Ammon's horn (tissue), 1 donor: ENCODE data around the gene SLC38A9.

Experiments used
- DNase-seq: peaks from one replicate; pipeline ENCODE4 v3.0.0-alpha.2; 2016; ENCODE audit warnings: low spot score

SLC38A9 gene

DNA sequence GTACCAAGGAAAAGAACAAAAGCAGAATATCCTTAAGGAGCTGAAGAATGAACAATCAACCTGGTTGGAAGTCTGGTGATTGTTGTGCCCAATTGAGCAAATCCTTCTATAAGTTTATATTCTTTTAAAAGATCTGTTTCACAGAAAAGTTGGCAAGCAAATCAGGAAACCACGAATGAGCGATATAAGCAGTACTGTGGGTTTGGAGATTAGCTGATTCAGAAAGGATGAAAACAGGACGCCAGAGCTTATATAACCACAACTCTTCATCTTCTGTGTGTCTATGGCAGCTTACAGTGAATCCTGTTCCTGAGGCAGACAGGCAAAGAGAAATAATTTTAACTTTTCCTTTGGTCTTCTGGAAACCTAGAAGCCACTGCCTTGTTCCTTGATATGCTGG, 61.7 kb downstream of the SLC38A9 start:
- no peak for DNase-seq

DNA sequence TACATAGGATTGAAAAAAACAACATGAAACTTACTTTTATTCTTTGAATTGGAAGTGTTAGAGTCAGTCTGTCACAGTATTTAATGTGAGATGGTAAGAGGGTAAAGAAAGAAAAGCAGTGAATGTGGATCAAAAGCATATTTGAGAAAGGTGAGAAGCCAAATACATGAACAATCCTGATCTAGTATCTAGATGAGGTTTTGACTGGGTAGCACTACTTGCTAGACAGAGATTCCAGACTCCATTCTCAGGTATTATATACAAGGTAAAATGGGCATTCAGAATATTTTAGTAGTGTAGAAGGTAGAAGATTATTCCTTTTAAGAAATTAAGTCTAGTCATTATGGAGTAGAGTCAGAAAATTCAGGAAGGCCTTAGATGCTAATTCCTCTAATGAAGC, 62.2 kb downstream of the SLC38A9 start:
- DNase-seq = no peak

DNA sequence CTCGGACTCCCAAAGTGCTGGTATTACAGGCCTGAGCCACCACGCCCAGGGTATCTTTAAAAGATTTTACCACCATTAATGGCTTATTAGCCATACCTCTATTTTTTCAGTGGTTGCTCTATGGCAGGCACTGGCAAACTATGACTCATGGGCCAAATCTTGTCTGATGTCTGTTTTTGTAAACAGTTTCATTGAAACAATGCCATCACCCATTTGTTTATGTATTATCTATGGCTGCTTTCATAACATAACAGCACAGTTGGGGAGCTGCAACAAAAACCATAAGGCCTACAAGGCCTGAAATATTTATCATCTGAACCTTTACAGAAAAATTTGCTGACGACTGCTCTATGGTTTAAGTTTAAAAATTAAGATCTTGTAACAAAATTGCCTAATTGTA, 66.8 kb downstream of the SLC38A9 start:
- DNase-seq = no peak

DNA sequence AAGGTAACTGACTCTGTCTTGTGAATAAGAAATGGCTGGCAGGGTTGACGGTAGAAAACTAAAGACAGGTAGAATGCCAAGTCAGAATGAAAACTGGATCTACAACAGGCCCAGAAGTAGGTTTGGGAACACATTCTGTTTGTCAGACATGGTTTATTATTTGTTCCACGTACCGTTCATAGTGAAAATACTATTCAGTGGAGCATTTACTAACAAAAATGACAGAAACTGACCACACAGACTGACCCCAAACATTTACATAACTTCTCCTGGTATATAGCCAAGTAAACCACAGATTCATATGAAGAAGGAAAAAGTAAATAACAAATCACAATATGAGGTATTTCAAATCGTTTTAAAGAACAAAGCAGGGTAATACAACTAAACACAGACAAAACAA, 73.7 kb downstream of the SLC38A9 start:
- DNase-seq = no peak

DNA sequence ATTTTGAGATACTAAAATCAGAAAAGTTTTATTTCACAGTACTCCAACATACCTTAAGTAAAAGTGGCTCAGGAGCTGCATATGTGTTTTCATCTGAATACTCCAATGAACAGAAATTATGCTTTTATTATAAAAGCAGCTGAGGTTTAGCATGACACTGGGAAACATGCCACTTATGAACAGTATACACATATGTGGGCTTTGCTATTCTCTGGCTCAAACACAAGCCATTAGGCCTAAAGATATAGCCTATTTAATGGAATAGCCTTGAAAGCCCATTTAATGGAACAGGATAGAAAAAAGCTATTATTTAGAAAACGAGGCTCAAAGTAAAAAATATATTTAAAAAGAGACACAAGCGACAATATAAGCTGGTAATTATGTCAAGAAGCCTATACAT, 74.1 kb downstream of the SLC38A9 start:
- no peak for DNase-seq

DNA sequence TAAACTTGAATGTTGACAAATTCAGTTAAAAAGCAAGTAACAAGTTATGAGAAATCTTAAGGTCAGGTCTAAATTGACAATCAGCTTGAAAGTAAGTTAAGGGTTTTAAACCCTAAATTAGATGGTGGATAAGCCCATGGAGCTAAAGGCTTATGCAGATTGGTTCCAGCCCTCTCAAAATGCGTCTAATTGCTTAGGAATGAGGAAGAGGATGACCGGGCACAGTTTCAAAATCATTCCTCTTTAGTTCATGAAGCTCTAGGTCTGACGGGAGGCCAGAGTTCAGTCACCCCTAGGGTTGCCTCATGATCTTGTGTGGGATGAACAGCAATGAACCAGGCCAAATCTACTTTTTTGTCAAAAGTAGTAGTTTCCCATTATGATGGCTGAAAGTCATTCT, 75.4 kb downstream of the SLC38A9 start:
- peak; percentile 27 for DNase-seq

DNA sequence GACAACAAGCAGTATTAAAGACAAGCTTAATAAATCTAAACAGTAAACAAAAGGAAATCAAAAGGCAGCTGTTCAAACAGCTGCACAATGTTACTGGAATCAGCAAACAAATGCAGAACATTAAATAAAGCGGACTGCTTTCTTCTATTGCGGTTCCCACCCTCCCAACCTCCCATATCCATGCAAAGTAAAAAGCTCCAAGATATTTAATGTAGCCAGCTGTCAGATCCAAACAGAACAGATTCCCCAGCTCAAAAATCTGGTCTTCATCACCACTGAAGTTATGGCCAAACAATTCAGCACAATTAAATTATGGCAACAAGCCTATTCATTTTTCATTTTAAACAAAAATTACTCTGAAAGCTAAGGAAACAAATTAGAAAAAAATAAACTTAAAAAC, 75.9 kb downstream of the SLC38A9 start:
- DNase-seq = peak; percentile 12

DNA sequence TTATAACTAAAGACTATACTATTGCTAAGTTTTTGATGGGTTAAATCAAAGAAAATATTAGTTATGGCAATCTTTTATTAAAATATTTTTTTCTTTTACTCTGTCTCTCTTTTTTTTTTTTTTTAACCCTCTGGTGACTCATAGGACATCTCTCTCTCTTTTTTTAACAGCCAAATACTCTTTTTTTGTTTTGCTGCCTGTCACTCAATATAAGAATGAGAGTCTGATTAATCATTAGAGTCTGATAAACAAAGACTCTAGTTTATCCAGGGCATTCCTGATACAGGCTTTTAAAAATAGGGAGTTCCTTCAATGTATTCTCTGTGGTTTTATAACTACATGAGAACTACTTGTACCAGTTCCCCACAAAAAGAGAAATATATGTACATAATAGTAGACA, 77.3 kb downstream of the SLC38A9 start:
- DNase-seq = no peak

DNA sequence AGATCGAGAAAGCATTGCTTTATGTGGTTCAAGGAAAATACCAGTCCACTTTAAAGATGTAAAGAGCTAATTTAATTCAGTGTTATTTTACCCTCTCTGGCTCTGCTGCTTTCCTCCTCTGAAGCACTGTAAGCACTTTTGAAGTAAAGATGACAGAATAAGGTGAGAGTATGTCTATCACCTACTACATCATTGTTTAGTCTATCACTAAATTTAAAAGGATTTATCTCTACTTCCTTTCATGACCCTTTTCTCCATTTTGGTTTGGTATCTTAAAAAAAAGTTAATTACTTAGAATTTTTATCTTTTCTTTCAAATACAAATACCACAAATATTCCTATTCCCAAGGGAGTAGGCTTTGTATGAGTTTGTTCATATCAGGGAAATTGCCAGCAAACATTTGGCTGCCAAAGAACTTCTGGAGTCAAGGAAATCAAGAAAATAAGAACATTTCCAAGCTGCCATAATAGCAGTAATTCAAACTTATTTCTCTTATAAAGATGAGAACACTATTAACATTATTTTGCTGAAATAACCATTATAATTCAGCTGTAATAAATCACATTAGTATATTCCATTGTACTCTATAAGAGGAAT, 77.8 kb downstream of the SLC38A9 start:
- DNase-seq = no peak

DNA sequence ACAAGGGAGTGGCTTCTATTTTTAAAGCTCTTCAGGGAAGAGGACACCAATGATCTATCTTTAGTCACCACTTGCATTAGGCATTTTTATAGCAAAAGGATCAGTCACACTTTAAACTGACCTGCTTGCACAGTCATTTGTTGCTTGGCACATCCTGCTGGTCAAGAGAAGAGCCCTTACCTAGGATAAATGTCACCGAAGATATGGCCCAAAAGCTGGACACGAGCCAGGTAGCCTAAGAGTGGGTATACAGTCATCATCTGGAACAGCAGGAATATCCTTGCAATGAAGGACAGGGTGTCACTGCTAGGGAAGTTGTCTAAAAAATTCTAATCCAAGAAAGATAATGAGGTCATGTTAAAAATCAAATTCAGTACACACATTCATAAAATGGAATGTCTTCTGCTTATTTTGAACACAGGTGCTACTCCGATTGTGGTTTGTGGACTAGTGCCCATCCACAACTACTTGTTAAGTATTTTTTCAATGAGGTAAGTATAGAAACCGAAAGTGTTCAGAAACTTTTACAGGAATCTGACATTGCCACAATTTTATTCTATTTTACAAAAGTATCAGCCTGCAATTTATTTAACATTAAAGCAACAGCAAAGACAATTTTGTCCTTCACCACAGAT, 78.4 kb downstream of the SLC38A9 start:
- no peak for DNase-seq

DNA sequence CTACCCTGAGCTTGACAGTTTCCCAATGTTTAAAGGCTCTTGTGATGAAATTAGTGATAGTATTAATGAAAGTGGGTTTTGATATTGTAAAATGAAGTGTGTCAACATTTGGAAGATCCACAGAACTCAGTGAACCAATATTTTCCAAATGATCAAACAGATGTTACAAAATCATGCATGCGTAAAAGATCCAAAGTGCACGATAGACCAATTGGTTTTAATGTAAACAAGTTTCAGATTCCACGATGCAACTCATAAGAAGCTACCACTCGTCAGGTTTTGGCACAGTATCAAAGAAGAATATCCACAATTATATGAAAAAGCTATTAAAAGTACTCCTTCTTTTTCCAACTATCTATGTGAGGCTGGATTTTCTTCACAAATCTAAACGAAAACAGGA, 82.3 kb downstream of the SLC38A9 start:
- no peak for DNase-seq

DNA sequence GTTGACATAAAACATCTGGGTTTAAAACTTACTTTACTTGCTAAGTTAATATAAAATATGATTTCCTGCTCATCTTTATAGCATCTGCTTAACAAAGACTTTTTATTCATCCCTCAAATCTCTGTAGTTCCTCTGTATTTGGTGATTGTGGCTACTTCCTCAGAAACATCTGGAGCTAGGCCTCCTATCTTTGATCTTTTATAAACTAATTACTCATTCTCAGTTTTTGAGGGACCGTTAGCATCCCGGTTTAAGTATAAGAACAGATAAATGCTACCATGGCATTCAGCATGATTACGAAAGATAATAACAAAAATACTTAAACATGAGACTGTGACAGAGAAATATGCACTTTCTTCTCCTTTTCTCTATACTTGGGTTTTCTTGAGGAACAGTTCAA, 85.3 kb downstream of the SLC38A9 start:
- no peak for DNase-seq

DNA sequence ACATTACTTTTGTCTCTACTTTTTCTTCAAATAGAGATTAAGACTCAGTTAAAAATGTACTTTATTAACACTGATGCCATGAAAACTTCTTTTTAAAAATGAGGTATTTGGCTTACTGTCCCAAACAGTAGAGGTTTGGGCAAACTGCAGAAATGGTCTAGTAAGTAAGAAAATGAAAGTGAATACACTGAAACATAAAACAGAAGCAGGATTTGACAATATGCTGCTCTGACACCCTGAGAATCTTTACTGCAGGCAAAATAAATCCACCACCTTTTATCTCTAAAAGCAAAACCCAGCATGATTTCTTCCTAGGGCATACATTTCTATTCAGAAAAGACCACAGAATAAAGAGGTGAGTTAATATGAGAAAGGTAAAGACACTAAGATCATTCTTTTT, 86.2 kb downstream of the SLC38A9 start:
- no peak for DNase-seq

DNA sequence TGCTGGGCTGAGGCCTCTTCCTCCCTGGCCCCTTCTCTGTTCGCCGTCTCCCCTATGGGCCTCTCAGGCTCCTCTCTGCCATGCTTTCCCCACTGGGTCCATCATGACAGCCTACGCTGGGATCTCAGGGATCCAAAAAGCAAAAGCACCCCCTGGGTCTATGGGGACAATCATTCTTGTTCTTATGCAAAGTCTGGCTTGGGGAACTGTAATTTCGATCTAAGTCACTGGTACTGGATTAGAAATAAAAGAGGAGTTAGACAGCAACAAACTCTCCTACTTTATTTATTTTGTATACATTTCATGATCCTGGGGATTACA, 86.6 kb downstream of the SLC38A9 start:
- no peak for DNase-seq

DNA sequence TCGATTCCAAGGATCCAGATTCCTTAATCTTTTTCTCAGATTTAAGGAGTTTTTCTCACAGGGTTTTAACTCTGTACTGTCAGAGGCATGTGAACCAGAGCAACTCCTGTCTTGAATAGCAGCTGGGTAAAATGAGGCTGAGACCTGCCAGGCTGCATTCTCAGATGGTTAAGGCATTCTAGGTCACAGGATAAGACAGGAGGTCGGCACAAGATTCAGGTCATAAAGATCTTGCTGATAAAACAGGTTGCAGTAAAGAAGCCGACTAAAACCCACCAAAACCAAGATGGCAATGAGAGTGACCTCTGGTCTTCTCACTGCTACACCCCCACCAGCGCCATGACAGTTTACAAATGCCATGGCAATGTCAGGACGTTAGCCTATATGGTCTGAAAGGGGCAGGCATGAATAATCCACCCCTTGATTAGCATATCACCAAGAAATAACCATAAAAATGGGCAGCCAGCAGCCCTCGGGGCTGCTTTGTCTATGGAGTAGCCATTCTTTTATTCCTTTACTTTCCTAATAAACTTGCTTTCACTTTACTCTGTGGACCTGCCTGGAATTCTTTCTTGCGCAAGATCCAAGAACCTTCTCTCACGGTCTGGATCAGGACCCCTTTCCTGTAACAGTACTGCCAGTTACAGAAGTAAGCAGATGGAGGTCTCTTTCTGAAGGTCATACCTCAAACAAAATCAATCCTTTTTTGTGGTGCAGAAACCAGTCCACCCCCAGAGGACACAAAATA, 87.1 kb downstream of the SLC38A9 start:
- DNase-seq = no peak

DNA sequence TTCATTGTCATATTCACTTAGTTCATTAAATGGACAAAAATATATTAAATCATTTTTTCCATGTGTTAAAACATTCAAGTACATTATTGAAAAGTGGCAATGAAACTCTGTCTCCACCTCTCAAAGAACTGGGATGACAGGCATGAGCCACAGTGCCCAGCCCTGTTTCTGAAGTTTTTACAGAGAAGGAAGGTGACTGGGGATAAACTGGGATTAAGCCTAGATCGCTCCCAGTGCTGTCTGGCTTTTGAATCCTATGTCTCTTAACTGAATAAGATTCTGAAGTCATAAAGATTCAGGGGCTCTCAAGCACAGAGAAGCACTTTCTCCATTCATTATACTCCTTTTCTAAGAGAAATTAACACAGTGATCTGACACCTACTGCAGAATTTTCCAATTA, 88.3 kb downstream of the SLC38A9 start:
- DNase-seq = no peak

DNA sequence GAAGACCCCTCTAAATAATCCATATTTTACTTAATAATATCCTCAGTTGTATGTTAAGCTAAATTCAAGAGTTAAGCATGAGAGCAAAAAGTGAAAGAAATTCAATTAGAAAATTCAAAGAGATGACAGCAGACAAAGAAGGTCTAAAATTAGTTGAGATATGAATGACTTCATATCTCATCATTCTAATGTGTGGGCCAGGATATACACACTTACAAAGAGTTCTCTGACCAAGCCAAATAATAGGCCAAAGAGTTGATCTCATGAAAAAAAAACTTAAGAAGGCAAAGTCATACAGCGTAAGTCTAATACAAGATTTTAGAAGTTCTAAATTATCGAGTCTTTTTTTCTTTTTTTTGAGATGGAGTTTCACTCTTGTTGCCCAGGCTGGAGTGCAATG, 89.7 kb downstream of the SLC38A9 start:
- no peak for DNase-seq

DNA sequence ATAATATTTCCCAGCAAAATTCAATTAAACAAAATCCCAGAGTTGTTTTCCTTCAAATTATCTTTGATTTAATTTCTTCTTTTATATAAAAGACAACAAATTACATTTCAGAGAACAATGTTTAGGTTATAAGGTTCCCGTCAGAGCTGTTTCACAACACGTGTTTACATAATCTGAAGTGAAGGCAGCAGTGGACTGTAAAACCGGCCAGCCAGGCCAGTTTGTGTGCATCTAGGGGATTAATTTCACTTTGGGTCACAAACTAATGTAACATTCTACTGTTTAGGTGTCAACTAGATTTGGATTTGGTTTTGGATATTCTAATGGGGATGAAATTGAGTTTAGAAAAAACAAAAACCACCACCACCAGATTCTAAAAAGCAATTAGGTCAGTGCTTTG, 90.9 kb downstream of the SLC38A9 start:
- no peak for DNase-seq

DNA sequence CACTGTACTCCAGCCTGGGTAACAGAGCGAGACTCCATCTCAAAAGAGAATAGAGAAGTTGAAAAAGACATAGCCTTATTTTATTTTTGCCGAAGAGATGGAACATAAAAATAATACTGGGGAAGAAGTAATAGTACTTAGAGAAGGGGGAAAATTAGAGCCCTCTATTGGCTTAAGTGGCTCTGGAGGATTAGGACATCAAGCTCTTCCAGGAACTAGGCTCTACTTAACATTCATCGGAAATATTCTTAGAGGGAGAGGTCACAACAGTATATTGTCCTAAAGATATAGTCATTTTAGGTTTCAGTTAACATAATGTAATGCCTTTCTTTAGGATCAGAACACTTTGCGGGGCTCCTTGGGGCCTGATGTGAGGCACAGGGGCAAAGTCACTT, 91.4 kb downstream of the SLC38A9 start:
- no peak for DNase-seq

DNA sequence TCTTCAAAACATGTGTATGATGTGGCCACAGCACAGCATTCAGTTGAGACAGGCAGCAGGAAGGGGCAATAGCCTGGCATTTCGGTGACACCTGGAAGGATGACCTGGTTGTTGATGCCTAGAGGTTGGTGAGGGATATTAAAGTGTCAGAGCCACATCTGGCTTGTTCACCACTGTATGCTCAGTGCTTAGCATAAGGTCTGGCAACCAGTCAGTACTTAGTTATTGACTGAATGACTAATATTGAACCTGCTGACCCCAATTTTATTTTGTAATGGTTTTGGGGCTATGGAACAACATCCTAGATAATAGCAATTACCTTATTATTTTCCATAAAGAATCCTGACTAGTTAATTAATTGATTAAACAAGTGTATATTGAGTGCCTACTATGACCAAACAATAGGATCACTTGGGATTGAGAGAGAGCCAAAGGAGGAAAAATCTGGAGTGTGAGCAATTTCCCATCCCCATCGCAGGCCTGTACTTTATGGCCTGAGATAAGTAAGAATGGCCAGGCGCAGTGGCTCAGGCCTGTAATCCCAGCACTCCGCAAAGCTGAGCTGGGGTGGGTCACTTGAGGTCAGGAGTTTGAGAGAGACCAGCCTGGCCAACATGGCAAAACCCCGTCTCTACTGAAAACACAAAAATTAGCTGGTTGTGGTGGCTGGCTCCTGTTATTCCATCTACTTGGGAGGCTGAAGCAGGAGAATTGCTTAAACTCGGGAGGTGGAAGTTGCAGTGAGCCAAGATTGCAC, 91.9 kb downstream of the SLC38A9 start:
- no peak for DNase-seq

DNA sequence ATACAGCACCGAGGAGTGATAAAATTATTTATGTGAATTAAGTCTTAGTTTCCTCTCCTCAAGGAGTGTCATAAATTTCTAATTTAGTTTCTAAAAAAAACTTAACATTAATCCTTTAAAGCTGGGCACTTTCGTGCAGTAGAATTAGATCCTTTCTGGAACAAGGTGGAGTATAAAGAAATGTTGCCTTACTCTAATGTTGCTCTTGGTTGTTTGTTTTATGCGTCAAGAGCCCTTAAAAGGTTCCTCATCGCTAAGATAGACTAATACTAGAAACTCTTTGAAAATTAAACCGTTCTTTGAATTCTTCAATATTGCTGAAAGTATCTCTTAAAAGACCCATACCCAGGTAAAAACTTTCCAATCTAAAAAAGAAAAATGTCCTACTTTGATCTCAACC, 93.8 kb downstream of the SLC38A9 start:
- DNase-seq = no peak

DNA sequence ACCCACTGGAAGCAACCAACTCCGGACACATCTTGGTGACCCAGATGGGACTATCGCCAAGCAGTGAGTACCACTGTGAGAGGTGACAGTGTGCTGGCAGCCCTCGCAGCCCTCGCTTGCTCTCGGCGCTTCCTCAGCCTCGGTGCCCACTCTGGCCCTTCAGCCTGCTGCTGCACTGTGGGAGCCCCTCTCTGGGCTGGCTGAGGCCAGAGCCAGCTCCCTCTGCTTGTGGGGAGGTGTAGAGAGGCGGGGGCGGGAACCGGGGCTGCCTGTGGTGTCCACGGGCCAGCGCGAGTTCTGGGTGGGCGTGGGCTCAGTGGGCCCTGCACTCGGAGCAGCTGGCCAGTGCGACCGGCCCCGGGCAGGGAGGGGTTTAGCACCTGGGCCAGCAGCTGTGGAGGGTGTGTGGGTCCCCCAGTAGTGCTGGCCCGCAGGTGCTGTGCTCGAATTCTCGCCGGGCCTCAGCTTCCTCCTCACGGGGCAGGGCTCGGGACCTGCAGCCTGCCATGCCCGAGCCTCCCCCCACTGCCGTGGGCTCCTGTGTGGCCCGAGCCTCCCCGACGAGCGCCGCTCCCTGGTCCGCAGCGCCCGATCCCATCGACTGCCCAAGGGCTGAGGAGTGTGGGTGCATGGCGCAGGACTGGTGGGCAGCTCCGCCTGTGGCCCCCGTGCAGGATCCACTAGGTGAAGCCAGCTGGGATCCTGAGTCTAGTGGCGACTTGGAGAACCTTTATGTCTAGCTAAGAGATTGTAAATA, 98.8 kb downstream of the SLC38A9 start:
- DNase-seq = no peak
